ENCODE measurements around the gene ELMO3. TPM values are rescaled to one million over a fixed set of nuclear protein-coding genes. Genes with fewer than 3 reads are reported as not detected.

ELMO3 gene
- total RNA-seq, 1 donor = 0.36 TPM

GRCh38 chr16:67244387-67245185 is 45.7 kb downstream of the ELMO3 start:
- Histone ChIP-seq H3K79me2 (ENCODE audit: insufficient read depth, low read length) (peaks cover 53% of the 10 kb centered on the region), H4K20me1 (ENCODE audit: insufficient read depth, low read length) (peaks cover 1% of the 10 kb centered on the region), H3K27me3 (ENCODE audit: insufficient read depth, low read length) (no peaks in the 10 kb centered on the region), H3K9me3 (ENCODE audit: low read depth, low read length) (no peaks in the 10 kb centered on the region), H2AFZ (ENCODE audit: low read length) (no peak overlapping the region), H3K27ac (ENCODE audit: low read depth, low read length) (peak overlapping the region; percentile 61), H3K4me3 (ENCODE audit: insufficient read depth, low read length) (peak overlapping the region; percentile 94), H3K4me2 (ENCODE audit: insufficient read depth, low read length) (peak overlapping the region; percentile 84), H3K36me3 (ENCODE audit: insufficient read depth, low read length) (peaks cover 5% of the 10 kb centered on the region), H3K4me1 (ENCODE audit: insufficient read depth, low read length) (peaks cover 74% of the 10 kb centered on the region)
- peak; percentile 97 for DNase-seq (ENCODE audit: insufficient read length, low spot score, missing footprints)
- no peak for TF ChIP-seq CTCF (IDR thresholded peaks at IDR 0.05; ENCODE audit: extremely low read depth, low read depth, low read length)

- TF ChIP-seq CTCF (IDR thresholded peaks at IDR 0.05; ENCODE audit: extremely low read depth, low read depth, low read length) = no peak
- Histone ChIP-seq H2AFZ (ENCODE audit: low read length) (no peak overlapping the region), H3K9me3 (ENCODE audit: low read depth, low read length) (no peaks in the 10 kb centered on the region), H3K36me3 (ENCODE audit: insufficient read depth, low read length) (no peaks in the 10 kb centered on the region), H3K27me3 (ENCODE audit: insufficient read depth, low read length) (no peaks in the 10 kb centered on the region), H4K20me1 (ENCODE audit: insufficient read depth, low read length) (no peaks in the 10 kb centered on the region), H3K4me3 (ENCODE audit: insufficient read depth, low read length) (peak overlapping the region; percentile 94), H3K4me1 (ENCODE audit: insufficient read depth, low read length) (peaks cover 77% of the 10 kb centered on the region), H3K79me2 (ENCODE audit: insufficient read depth, low read length) (peaks cover 48% of the 10 kb centered on the region), H3K4me2 (ENCODE audit: insufficient read depth, low read length) (peak overlapping the region; percentile 84), H3K27ac (ENCODE audit: low read depth, low read length) (peak overlapping the region; percentile 61)
- DNase-seq (ENCODE audit: insufficient read length, low spot score, missing footprints) = peak; percentile 11
Observed at GRCh38 chr16:67245186-67245585, 46.3 kb downstream of the ELMO3 start.

- peak overlapping the region; percentile 50 for H2AFZ ChIP-seq (ENCODE audit: low read length)
- peak overlapping the region; percentile 61 for H3K27ac ChIP-seq (ENCODE audit: low read depth, low read length)
- H4K20me1 ChIP-seq (ENCODE audit: insufficient read depth, low read length) = no peaks in the 10 kb centered on the region
- no peaks in the 10 kb centered on the region for H3K36me3 ChIP-seq (ENCODE audit: insufficient read depth, low read length)
- peaks cover 45% of the 10 kb centered on the region for H3K79me2 ChIP-seq (ENCODE audit: insufficient read depth, low read length)
- TF ChIP-seq CTCF (IDR thresholded peaks at IDR 0.05; ENCODE audit: extremely low read depth, low read depth, low read length) = no peak
- H3K4me1 ChIP-seq (ENCODE audit: insufficient read depth, low read length) = peaks cover 76% of the 10 kb centered on the region
- peak overlapping the region; percentile 94 for H3K4me3 ChIP-seq (ENCODE audit: insufficient read depth, low read length)
- no peaks in the 10 kb centered on the region for H3K27me3 ChIP-seq (ENCODE audit: insufficient read depth, low read length)
- DNase-seq (ENCODE audit: insufficient read length, low spot score, missing footprints) = peak; percentile 87
- H3K9me3 ChIP-seq (ENCODE audit: low read depth, low read length) = no peaks in the 10 kb centered on the region
- H3K4me2 ChIP-seq (ENCODE audit: insufficient read depth, low read length) = peak overlapping the region; percentile 84
Observed at GRCh38 chr16:67245674-67246080, 46.7 kb downstream of the ELMO3 start.

- H3K27me3 ChIP-seq (ENCODE audit: insufficient read depth, low read length) = no peaks in the 10 kb centered on the region
- H4K20me1 ChIP-seq (ENCODE audit: insufficient read depth, low read length) = no peaks in the 10 kb centered on the region
- peaks cover 71% of the 10 kb centered on the region for H3K4me1 ChIP-seq (ENCODE audit: insufficient read depth, low read length)
- no peaks in the 10 kb centered on the region for H3K36me3 ChIP-seq (ENCODE audit: insufficient read depth, low read length)
- peak; percentile 41 for TF ChIP-seq CTCF (IDR thresholded peaks at IDR 0.05; ENCODE audit: extremely low read depth, low read depth, low read length)
- H3K4me2 ChIP-seq (ENCODE audit: insufficient read depth, low read length) = peak overlapping the region; percentile 84
- DNase-seq (ENCODE audit: insufficient read length, low spot score, missing footprints) = peak; percentile 96
- peaks cover 45% of the 10 kb centered on the region for H3K79me2 ChIP-seq (ENCODE audit: insufficient read depth, low read length)
- H3K9me3 ChIP-seq (ENCODE audit: low read depth, low read length) = no peaks in the 10 kb centered on the region
- H2AFZ ChIP-seq (ENCODE audit: low read length) = peak overlapping the region; percentile 50
- H3K27ac ChIP-seq (ENCODE audit: low read depth, low read length) = peak overlapping the region; percentile 61
- H3K4me3 ChIP-seq (ENCODE audit: insufficient read depth, low read length) = peak overlapping the region; percentile 94
Observed at GRCh38 chr16:67246081-67246755, 47.3 kb downstream of the ELMO3 start.
